ENCODE measurements around the gene LIN54. TPM values are rescaled to one million over a fixed set of nuclear protein-coding genes. Genes with fewer than 3 reads are reported as not detected.
A peak's percentile ranks its signal among the peaks of the same experiment; 100 is the strongest.

LIN54 gene
- total and polyA plus RNA-seq, 2 of the 13 experiments (the other 11 are each of a cell fraction or from before 2014, with no cell fraction given) = 25.2 to 32.9 TPM

- TF ChIP-seq ARID3A (IDR thresholded peaks at IDR 0.05; ENCODE audit: low read depth, low read length) = no peak
- no peak for TF ChIP-seq PRMT3 (CRISPR knock-in tag; IDR thresholded peaks at IDR 0.05; ENCODE audit: borderline replicate concordance, low read depth)
- no peak for TF ChIP-seq TEF (CRISPR knock-in tag; IDR thresholded peaks at IDR 0.05)
- TF ChIP-seq RBAK (CRISPR knock-in tag; IDR thresholded peaks at IDR 0.05) = no peak
- TF ChIP-seq PREB (CRISPR knock-in tag; IDR thresholded peaks at IDR 0.05) = no peak
- no peak for TF ChIP-seq PAWR (CRISPR knock-in tag; IDR thresholded peaks at IDR 0.05; ENCODE audit: borderline replicate concordance)
- TF ChIP-seq NFRKB (IDR thresholded peaks at IDR 0.05) = no peak
- no peak for TF ChIP-seq ZSCAN20 (CRISPR knock-in tag; IDR thresholded peaks at IDR 0.05; ENCODE audit: borderline replicate concordance)
- no peak for TF ChIP-seq SMAD1 (CRISPR knock-in tag; IDR thresholded peaks at IDR 0.05; ENCODE audit: borderline replicate concordance, low read depth)
- peak; percentile 78; the same call in 1 of the 2 replicates for TF ChIP-seq ZNF543 (CRISPR knock-in tag; IDR thresholded peaks at IDR 0.05)
- no peak for TF ChIP-seq MAFG (CRISPR knock-in tag; IDR thresholded peaks at IDR 0.05)
- no peak for TF ChIP-seq NFYC (CRISPR knock-in tag; IDR thresholded peaks at IDR 0.05)
- peak; percentile 92 for TF ChIP-seq NCOR1 (IDR thresholded peaks at IDR 0.05; ENCODE audit: borderline replicate concordance, low read length)
- peak; percentile 87 for TF ChIP-seq ZNF430 (CRISPR knock-in tag; IDR thresholded peaks at IDR 0.05)
- no peak for TF ChIP-seq ZNF317 (CRISPR knock-in tag; IDR thresholded peaks at IDR 0.05)
- no peak for TF ChIP-seq MBD4 (IDR thresholded peaks at IDR 0.05; ENCODE audit: borderline replicate concordance, low read length)
- no peak for TF ChIP-seq ARID2 (CRISPR knock-in tag; IDR thresholded peaks at IDR 0.05; ENCODE audit: borderline replicate concordance)
- no peak for TF ChIP-seq THYN1 (CRISPR knock-in tag; IDR thresholded peaks at IDR 0.05; ENCODE audit: borderline replicate concordance, low read depth)
- no peak for TF ChIP-seq HIC2 (CRISPR knock-in tag; IDR thresholded peaks at IDR 0.05; ENCODE audit: low read depth)
- TF ChIP-seq REPIN1 (CRISPR knock-in tag; IDR thresholded peaks at IDR 0.05; ENCODE audit: borderline replicate concordance, low read depth) = no peak
- TF ChIP-seq ZKSCAN5 (CRISPR knock-in tag; IDR thresholded peaks at IDR 0.05) = no peak
- TF ChIP-seq NR2F6 (IDR thresholded peaks at IDR 0.05) = peak; percentile 94
- TF ChIP-seq NR2F6 (CRISPR knock-in tag; IDR thresholded peaks at IDR 0.05) = peak; percentile 95
- TF ChIP-seq ATF3 (CRISPR knock-in tag; IDR thresholded peaks at IDR 0.05) = peak; percentile 17; the same call in 1 of the 2 replicates
Measured at GRCh38 chr4:83010522-83011318, at the start of gene LIN54 (continued).
